OCI-LY7 (cell line): ENCODE results near the gene HENMT1. TPM values are rescaled to one million over a fixed set of nuclear protein-coding genes. Genes with fewer than 3 reads are reported as not detected.

Experiments
- BruUV-seq: library from RNA; stranded (reverse); fragments of 400-500 nt; replicated peaks from 2 replicates; lab custom pipeline; 2021; lab: Mats Ljungman, UMichigan
- CTCF ChIA-PET: fragments of 300-600 bp; sonication (Branson Sonifier 250); formaldehyde crosslinking; loops from one replicate; lab custom pipeline; 2022; ENCODE audit warnings: antibody characterized with exemption; ENCODE audit not compliant: unreplicated experiment; lab: Charles Lee
- POLR2A ChIA-PET: fragments of 300-600 bp; sonication (Branson Sonifier 250); formaldehyde crosslinking; loops from one replicate; lab custom pipeline; 2022; ENCODE audit warnings: antibody characterized with exemption; lab: Charles Lee
- DNase-seq: peaks from one replicate; pipeline ENCODE4 v3.0.0-alpha.2; 2015; ENCODE audit warnings: low spot score
- H2AFZ ChIP-seq: fragments of 200-600 bp; sonication (generic), shearing (Covaris generic); 2 replicates; pipeline ENCODE4 v1.6.1; 2014; ENCODE audit warnings: mild to moderate bottlenecking, antibody characterized with exemption, low read length, moderate library complexity
- H3K27ac ChIP-seq: fragments of 200-600 bp; sonication (generic); 2 replicates; pipeline ENCODE4 v1.5.1; 2014; ENCODE audit warnings: mixed run types, low read depth, mild to moderate bottlenecking, moderate library complexity, low read length, inconsistent platforms; ENCODE audit not compliant: poor library complexity, severe bottlenecking
- H3K36me3 ChIP-seq: fragments of 200-600 bp; sonication (generic); 2 replicates; pipeline ENCODE4 v1.6.1; 2014; ENCODE audit warnings: mild to moderate bottlenecking, antibody characterized with exemption, low read length, moderate library complexity, mixed read lengths; ENCODE audit not compliant: insufficient read depth
- H3K4me1 ChIP-seq: fragments of 200-600 bp; sonication (generic); 2 replicates; pipeline ENCODE4 v1.5.1; 2014; ENCODE audit warnings: mild to moderate bottlenecking, low read length; ENCODE audit not compliant: insufficient read depth, poor library complexity, severe bottlenecking
- H3K4me2 ChIP-seq: fragments of 200-600 bp; sonication (generic); 2 replicates; pipeline ENCODE4 v1.6.1; 2014; ENCODE audit warnings: mild to moderate bottlenecking, low read length
- H3K4me3 ChIP-seq: fragments of 200-600 bp; sonication (generic); 2 replicates; pipeline ENCODE4 v1.5.1; 2014; ENCODE audit warnings: mild to moderate bottlenecking, low read depth, low read length; ENCODE audit not compliant: poor library complexity, severe bottlenecking
- H3K79me2 ChIP-seq: fragments of 200-600 bp; sonication (generic); 2 replicates; pipeline ENCODE4 v1.6.1; 2016; ENCODE audit warnings: low read depth, mild to moderate bottlenecking, low read length, moderate library complexity, mixed read lengths; ENCODE audit not compliant: insufficient read depth
- H3K9me2 ChIP-seq: fragments of 200-600 bp; sonication (generic); 2 replicates; pipeline ENCODE4 v1.6.1; 2016; ENCODE audit warnings: mild to moderate bottlenecking, low read length, mixed read lengths; ENCODE audit not compliant: insufficient read depth
- H3K9me3 ChIP-seq: fragments of 200-600 bp; sonication (generic); 2 replicates; pipeline ENCODE4 v1.6.1; 2014; ENCODE audit warnings: mild to moderate bottlenecking, mixed run types, low read length, mixed read lengths
- H4K20me1 ChIP-seq: fragments of 200-600 bp; sonication (generic); 2 replicates; pipeline ENCODE4 v1.6.1; 2014; ENCODE audit warnings: mild to moderate bottlenecking, antibody characterized with exemption, low read length, moderate library complexity, mixed read lengths; ENCODE audit not compliant: insufficient read depth
- EZH2phosphoT487 ChIP-seq: fragments of 200-600 bp; sonication (generic); IDR thresholded peaks from 2 replicates; pipeline ENCODE4 v1.6.1; 2018; ENCODE audit warnings: low read depth, borderline replicate concordance, mild to moderate bottlenecking, mixed run types, antibody characterized with exemption, low read length, moderate library complexity, mixed read lengths
- intact Hi-C: fragments of 100-400 bp; cut with micrococcal nuclease; formaldehyde crosslinking; loops from one replicate; pipeline ENCODE4 v1.10.0; 2022; ENCODE audit not compliant: unreplicated experiment
- total RNA-seq, 2 experiments: library from RNA; depleted of rRNA in 1 of 2; stranded (reverse); fragments of >200 nt in 1 of 2; shearing (Covaris generic) in 1 of 2; gene quantifications; 2 replicates each; pipeline ENCODE4 v1.2.3, GENCODE V29; 2014 to 2022
- TF ChIP-seq, protein P1 (sequence below): fragments of 200-600 bp; sonication (generic); conservative IDR thresholded peaks from 2 replicates; pipeline ENCODE4 v1.5.1; 2014; ENCODE audit warnings: mild to moderate bottlenecking, antibody characterized with exemption, low read length, moderate library complexity, mixed read lengths

Gene HENMT1
- total RNA-seq, 2 experiments from 2014 or later: 0.84 TPM; not detected in 1

DNA sequence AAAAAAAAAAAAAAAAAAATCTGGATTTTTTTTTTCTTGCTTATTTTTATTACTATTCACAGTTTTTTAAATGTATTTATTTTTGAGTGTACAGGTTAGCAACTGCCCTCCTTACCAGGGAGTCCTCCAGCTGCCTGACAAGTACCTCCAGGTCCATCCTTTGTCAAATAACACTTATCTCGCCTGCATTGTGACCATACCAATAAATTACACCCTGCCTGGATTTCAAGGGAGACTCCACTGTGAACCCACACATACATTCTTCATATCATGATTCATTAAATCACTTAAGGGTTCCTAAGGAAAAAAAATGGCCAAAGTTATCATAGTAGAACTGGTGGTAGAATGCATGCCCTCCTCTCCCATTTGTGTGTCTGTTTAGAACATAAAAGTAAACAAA, 62.6 kb downstream of the HENMT1 start:
- Histone ChIP-seq H3K4me1 (no peaks in the 10 kb centered on the region), H3K4me3 (no peak overlapping the region), H3K9me2 (no peaks in the 10 kb centered on the region), H3K9me3 (no peaks in the 10 kb centered on the region), H3K4me2 (no peak overlapping the region), H2AFZ (no peak overlapping the region), H3K27ac (no peak overlapping the region), H3K36me3 (0 out of 2 replicates have a peak, but pooled peaks cover 3% of the 10 kb centered on the region), H3K79me2 (no peaks in the 10 kb centered on the region), H4K20me1 (no peaks in the 10 kb centered on the region)
- TF ChIP-seq EZH2phosphoT487: no peak
- TF ChIP-seq, protein P1, sequence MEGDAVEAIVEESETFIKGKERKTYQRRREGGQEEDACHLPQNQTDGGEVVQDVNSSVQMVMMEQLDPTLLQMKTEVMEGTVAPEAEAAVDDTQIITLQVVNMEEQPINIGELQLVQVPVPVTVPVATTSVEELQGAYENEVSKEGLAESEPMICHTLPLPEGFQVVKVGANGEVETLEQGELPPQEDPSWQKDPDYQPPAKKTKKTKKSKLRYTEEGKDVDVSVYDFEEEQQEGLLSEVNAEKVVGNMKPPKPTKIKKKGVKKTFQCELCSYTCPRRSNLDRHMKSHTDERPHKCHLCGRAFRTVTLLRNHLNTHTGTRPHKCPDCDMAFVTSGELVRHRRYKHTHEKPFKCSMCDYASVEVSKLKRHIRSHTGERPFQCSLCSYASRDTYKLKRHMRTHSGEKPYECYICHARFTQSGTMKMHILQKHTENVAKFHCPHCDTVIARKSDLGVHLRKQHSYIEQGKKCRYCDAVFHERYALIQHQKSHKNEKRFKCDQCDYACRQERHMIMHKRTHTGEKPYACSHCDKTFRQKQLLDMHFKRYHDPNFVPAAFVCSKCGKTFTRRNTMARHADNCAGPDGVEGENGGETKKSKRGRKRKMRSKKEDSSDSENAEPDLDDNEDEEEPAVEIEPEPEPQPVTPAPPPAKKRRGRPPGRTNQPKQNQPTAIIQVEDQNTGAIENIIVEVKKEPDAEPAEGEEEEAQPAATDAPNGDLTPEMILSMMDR: no peak
- ChIA-PET POLR2A (no interaction called here), CTCF (no interaction called here)
- intact Hi-C loops: no loop called here
- BruUV-seq: no TSS peak
- no peak for DNase-seq

Other genes starting within 250 kb of the HENMT1 start
- gene NBPF6, start 210.8 kb downstream of the HENMT1 start, total RNA-seq (2014; rRNA removed; shearing (Covaris generic)): not detected in 2 replicates
- gene NBPF6, start 210.8 kb downstream of the HENMT1 start, total RNA-seq (2022): not detected in 2 replicates
- gene EEIG2, start 101.0 kb downstream of the HENMT1 start, total RNA-seq (2014; rRNA removed; shearing (Covaris generic)): 21.3 and 24.7 TPM in 2 replicates
- 23.1 and 27.1 TPM in 2 replicates for gene EEIG2, start 101.0 kb downstream of the HENMT1 start, total RNA-seq (2022)
- 37.7 and 47.4 TPM in 2 replicates for gene PRPF38B, start 31.2 kb upstream of the HENMT1 start, total RNA-seq (2014; rRNA removed; shearing (Covaris generic))
- 72.0 and 73.8 TPM in 2 replicates for gene PRPF38B, start 31.2 kb upstream of the HENMT1 start, total RNA-seq (2022)
- gene FNDC7, start 51.8 kb upstream of the HENMT1 start, total RNA-seq (2014; rRNA removed; shearing (Covaris generic)): not detected in 2 replicates
- not detected in 2 replicates for gene FNDC7, start 51.8 kb upstream of the HENMT1 start, total RNA-seq (2022)
- 27.7 and 28.3 TPM in 2 replicates for gene STXBP3, start 85.6 kb upstream of the HENMT1 start, total RNA-seq (2014; rRNA removed; shearing (Covaris generic))
- gene STXBP3, start 85.6 kb upstream of the HENMT1 start, total RNA-seq (2022): 38.2 and 45.7 TPM in 2 replicates
- gene AKNAD1, start 196.0 kb upstream of the HENMT1 start, total RNA-seq (2014; rRNA removed; shearing (Covaris generic)): not detected in 2 replicates
- gene AKNAD1, start 196.0 kb upstream of the HENMT1 start, total RNA-seq (2022): not detected in 2 replicates
- 41.1 and 42.4 TPM in 2 replicates for gene GPSM2, start 215.9 kb upstream of the HENMT1 start, total RNA-seq (2014; rRNA removed; shearing (Covaris generic))
- gene GPSM2, start 215.9 kb upstream of the HENMT1 start, total RNA-seq (2022): 37.9 and 42.7 TPM in 2 replicates